GM21619 (cell line): ENCODE data around the gene VEGFA.

Source experiments
- ATAC-seq: cut with Tn5 transposase; IDR thresholded peaks from one replicate; pipeline ENCODE4 v1.9.1; 2021; ENCODE audit not compliant: unreplicated experiment

VEGFA gene

DNA sequence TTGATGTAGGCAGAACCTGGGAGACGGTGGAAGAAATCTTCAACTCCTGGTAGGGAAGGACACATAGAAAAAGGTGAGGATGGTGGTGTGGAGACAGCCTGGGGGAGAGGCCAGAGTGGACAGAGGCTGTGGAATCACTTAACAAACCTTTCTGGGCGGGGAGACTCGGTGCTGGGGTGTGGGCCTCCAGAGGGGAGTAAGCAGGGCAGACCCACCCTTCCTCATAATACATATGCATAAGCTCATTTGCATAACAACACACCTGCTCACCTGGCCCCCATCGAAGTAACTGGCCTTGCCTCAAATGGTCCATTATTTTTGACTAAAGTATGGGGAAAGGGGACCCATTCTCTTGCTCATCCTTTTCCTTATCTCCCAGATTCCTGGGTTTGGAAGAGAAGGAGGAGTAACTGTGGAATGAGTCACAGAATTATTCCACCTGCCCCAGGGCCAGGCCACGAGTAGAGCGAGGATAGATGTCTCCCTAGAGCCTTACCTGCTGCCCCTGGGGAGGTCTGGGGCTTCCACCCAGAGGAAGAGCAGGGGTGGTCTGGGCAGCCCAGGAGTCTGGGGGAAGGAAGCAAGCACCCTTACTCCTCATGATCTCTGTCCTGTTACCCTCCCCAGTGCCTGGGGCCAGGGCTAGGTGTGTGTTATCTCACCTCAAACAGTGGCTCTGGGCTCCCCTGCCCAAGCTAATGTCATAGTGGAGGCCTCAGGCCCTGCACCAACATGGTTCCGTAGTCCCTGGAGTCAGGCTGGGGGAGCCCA is 10.7 kb upstream of the VEGFA start:
- no peak for ATAC-seq

DNA sequence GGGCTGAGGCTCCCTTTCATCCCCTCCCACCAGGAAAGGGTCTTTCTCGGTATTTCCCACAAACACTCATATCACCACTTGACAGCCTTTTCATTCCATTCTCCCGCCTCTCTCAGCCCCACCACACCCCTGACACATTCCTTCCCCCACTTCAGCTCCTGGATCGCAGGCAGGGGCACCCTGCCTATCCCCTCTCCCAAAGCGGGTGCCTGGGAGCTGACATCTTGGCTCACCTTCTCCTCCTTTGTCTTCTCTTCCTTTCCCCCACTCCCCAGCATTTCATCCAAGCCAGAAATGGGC is 10.2 kb upstream of the VEGFA start:
- no peak for ATAC-seq

DNA sequence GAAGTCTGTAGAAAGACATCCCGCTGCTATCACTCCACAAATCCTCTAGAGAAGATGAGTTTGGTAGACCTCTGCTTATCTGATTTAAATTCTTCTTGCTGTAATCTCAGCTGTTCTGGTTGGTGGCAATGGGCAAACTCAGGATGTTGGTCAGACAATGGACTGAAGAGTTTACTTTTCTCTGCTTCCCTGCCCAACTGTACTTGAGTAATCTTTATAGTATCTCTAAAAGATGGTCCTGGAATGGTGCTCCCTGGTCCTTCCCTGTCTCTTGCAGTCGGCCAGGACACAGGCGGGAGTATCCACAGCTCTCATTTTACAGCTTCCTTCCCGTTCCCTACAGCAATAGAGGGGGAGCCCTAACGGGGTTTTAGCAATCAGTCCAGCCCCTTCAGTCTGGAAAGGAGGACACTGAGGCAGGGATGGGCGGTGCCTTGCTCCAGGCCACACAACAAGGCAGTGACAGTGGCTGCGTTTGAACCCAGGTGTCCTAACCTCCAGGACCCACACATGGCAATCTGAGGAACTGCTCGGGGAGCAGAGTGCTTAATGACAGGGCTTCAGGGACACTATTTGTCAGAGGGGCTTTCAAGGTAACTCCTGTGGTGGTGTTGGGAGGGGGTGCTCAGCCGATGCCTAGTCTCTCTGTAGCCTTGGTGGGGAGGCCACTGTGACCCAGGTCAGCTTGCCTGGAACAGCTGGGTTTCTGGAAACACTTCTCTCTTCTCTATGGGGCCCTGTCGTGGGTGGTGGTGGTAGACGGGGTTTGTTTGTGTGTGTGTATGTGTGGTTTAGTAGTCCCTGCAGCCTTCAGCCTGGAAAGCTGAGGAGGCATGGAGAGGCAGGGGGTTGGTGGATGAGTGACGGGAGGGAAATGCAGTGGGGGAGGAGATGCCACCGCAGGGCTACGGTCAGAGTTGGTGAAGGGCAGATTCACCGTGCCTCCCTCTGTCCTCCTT is 9.5 kb upstream of the VEGFA start:
- no peak for ATAC-seq

DNA sequence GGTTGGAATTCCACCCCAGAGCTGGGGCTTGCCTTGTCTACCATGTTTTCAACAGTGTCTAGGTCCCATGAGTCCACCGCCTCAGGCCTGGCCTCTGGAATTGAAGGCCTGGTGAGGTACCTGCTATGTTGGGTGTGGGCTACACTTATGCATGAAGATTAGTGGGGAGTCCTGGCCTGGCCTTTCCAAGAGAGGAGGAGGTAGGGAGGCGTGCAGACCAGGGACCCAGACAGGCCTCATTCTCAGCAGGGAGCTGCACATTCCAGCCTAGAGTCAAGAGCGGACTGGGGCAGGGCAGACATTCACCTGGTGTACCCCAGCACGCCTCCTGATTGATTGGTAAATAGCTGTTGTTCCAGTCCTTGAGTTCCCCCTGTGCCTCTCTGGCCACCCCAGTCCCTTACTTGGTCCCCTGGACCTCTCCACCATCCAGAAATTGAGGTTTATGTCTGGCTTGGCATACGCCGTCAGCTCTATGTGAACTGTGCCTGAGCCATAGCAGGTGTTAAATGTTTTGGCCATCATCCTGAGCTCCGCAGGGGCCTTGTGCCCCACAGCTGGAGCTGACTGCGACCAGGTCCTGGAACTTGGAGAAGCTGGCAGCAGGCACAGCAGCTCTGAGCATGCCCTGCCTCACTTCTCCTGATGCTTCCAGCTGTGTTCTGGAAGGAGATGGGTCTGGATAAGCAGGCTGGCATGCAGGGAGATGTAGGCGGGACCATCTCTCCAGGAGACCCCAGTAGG is 8.2 kb upstream of the VEGFA start:
- ATAC-seq, result no peak

DNA sequence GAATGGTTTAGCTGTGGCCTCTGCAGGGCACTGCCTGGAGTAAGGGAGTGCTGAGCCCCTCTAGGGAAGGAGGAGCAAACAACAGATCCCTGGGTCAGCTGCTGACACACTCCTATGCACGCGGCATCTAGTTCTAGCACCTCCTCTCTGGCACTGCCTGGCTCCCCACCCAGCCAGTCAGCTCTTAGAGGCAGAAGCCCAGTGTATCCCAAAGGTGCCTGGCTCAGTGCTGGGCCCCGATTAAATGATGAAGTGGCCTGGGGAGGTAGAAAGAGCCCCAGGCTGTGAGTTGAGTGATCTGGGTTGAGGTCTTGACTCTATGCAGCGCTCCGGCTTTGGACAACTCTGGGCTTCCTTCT is 7.6 kb upstream of the VEGFA start:
- ATAC-seq, result no peak

DNA sequence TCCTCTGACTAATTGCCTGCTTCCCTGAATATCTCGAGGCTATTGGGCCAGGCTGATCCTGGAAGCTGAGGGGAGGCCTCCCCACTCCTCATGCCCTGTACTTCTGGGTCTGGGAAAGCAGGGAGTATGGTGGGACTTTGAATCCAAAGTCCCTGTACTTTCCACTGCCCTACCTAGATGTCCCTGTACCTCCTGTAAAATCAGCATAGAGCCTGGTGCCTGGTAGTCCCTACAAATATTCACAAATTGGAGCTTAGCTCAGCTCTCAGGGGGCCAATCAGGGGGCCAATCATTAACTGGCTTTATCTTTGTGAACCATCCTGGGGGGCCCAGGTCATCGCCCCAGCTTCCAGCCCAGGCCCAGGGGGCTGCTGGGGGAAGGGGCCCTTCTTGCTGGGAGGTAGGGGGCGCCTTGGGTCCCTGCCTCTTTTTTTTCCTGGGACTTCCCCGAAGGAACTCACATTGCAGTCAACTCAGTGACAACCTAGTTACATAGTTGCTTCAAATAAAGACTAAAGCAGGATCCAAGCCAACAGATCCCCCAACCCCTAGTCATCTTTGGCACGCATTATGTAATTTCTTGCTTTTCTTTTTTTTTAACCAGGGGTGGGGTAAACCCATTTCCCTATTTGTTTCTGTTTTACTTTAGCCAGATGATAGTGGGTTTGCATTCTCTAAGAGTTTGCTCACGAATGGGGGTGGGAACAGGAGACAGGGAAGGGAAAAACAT is 6.9 kb upstream of the VEGFA start:
- no peak for ATAC-seq

DNA sequence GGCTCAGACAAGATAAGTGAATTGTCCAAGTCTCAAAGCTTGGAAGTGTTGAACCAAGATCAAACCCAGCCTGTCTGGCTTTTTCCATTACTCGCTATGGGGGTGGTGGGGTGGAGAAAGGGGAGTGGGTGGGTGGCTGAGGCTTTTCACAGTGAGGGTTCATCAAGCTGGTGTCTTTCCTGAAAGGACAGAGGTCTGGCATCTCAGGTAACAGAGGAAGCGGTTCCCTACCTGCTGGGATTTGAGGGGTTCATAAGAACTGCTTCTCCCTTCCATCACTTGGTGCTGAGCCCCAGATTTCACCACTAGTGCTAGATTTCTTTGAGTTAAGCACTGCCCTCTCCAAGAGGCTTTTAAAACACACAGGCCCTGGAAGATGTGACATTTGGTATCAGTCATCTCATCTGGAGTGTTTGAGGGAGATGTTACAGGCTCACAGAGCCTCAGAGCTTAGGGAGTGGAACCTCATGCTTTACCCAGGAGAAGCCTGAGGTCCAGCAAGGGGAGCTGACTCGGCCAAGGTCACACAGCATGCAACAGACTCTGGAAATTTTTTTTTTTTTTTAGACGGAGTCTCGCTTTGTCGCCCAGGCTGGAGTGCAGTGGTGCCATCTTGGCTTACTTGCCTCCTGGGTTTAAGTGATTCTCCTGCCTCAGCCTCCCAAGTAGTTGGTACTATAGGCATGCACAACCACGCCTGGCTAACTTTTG is 6.0 kb upstream of the VEGFA start:
- ATAC-seq, result no peak

DNA sequence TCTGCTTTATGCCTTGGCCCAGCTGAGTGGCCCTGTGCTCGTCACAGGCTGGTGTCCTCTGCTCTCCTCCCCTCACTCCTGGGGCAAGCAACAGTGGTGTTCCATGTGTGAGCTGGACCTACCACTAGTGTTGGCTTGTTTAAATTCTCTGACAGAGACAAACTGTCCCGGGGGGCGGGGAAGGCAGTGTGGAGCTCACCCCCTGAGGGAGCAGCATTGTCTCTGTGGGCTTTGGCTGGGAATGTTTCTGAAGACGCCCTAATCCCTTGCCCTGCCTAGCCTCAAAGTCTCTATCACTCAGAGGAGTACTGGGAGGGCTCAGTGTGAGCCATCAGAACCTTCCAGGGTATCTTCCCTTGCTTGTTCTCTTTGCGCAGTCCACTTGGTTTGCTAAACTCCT is 5.2 kb upstream of the VEGFA start:
- ATAC-seq, result no peak

DNA sequence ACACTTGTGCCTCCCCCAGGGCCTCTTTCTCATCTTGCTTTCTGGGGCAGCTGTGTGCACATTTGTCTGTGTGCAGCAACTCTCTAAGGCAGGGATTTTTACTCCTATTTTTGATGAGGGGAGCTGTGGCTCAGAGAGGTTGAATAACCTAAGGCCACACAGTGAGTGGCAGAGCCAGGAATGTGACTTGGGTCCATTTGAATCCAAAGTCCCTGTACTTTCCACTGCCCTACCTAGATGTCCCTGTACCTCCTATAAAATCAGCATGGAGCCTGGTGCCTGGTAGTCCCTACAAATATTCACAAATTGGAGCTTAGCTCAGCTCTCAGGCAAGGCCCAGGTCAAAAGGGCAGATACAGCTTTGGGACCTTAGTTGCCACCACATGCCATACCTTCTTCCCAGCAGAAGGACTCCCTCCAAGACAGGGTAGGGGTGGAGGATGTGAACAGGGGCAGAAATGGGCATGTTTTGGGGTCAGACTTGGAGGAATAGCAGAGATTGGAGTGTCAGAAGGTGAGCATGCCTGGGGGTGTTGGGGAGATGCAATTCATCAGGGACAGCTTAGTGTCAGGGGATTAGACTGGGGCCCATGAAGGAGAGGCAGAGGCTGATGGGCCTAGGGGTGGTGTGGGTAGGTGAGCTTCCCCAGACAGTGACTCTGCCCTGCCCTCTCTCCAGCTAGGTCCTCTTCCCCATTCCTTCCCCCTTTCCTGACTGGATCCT is 4.1 kb upstream of the VEGFA start:
- no peak for ATAC-seq

DNA sequence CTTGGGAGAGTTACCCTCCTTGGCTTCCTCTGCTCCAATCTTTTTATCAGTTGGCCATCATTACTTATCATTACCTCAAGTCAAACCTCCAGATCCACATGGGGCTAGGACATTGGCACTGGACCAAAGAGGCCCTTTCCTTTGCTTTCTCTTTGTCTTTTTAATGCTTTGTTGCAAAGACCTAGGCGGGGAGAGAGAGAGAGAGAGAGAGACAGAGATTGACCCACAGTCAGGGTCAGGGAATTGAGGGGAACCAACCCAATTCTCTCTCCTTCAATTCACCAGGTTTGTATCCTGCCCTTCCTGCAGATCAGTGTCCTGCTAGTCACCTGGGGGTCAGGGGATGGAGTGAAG is 3.5 kb upstream of the VEGFA start:
- no peak for ATAC-seq

DNA sequence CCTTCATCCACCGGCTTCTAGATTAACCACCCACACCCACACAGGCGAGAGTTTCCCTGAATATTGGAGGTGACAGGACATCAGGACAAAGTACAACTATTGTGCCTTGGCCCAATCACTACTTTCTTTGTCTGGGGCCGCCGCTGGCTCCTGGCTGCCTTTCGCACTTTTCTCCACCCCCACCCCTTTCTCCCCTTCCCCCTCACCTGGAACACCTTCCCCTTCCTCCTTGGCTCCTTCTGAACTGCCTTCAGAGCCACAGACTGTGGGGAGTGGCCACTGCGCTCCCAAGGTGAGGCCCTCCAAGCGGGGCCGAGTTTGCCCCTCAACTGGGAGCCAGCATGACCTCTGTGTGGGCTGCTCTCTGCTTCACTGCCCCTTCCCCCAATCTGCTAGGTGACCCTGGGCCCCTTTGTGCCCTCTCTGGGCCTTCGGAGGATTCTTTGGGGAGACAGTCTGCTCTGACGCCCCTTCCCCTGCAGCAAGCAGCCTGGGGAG is 3.0 kb upstream of the VEGFA start:
- ATAC-seq, result no peak

DNA sequence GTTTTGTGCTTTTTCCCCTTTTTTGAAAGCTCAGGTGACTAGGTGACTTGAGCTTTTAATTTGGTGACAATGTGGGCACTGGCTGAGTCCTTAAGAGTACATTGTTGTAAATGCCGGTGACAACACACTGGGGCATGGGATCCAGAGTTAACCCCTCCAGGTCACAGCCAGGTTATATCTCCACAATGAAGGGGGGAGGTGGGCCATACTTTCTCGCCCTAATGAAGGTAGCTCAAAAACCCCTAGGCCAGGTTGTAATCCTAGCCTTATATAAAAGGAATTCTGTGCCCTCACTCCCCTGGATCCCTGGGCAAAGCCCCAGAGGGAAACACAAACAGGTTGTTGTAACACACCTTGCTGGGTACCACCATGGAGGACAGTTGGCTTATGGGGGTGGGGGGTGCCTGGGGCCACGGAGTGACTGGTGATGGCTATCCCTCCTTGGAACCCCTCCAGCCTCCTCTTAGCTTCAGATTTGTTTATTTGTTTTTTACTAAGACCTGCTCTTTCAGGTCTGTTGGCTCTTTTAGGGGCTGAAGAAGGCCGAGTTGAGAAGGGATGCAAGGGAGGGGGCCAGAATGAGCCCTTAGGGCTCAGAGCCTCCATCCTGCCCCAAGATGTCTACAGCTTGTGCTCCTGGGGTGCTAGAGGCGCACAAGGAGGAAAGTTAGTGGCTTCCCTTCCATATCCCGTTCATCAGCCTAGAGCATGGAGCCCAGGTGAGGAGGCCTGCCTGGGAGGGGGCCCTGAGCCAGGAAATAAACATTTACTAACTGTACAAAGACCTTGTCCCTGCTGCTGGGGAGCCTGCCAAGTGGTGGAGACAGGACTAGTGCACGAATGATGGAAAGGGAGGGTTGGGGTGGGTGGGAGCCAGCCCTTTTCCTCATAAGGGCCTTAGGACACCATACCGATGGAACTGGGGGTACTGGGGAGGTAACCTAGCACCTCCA is 2.2 kb upstream of the VEGFA start:
- no peak for ATAC-seq

DNA sequence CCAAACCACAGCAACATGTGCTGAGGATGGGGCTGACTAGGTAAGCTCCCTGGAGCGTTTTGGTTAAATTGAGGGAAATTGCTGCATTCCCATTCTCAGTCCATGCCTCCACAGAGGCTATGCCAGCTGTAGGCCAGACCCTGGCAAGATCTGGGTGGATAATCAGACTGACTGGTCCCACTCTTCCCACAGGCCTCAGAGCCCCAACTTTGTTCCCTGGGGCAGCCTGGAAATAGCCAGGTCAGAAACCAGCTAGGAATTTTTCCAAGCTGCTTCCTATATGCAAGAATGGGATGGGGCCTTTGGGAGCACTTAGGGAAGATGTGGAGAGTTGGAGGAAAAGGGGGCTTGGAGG is 1.5 kb upstream of the VEGFA start:
- ATAC-seq, result no peak

DNA sequence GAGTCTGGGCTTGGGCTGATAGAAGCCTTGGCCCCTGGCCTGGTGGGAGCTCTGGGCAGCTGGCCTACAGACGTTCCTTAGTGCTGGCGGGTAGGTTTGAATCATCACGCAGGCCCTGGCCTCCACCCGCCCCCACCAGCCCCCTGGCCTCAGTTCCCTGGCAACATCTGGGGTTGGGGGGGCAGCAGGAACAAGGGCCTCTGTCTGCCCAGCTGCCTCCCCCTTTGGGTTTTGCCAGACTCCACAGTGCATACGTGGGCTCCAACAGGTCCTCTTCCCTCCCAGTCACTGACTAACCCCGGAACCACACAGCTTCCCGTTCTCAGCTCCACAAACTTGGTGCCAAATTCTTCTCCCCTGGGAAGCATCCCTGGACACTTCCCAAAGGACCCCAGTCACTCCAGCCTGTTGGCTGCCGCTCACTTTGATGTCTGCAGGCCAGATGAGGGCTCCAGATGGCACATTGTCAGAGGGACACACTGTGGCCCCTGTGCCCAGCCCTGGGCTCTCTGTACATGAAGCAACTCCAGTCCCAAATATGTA is 957 bp upstream of the VEGFA start:
- no peak for ATAC-seq

DNA sequence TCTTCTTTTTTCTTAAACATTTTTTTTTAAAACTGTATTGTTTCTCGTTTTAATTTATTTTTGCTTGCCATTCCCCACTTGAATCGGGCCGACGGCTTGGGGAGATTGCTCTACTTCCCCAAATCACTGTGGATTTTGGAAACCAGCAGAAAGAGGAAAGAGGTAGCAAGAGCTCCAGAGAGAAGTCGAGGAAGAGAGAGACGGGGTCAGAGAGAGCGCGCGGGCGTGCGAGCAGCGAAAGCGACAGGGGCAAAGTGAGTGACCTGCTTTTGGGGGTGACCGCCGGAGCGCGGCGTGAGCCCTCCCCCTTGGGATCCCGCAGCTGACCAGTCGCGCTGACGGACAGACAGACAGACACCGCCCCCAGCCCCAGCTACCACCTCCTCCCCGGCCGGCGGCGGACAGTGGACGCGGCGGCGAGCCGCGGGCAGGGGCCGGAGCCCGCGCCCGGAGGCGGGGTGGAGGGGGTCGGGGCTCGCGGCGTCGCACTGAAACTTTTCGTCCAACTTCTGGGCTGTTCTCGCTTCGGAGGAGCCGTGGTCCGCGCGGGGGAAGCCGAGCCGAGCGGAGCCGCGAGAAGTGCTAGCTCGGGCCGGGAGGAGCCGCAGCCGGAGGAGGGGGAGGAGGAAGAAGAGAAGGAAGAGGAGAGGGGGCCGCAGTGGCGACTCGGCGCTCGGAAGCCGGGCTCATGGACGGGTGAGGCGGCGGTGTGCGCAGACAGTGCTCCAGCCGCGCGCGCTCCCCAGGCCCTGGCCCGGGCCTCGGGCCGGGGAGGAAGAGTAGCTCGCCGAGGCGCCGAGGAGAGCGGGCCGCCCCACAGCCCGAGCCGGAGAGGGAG is 580 bp downstream of the VEGFA start:
- no peak for ATAC-seq

DNA sequence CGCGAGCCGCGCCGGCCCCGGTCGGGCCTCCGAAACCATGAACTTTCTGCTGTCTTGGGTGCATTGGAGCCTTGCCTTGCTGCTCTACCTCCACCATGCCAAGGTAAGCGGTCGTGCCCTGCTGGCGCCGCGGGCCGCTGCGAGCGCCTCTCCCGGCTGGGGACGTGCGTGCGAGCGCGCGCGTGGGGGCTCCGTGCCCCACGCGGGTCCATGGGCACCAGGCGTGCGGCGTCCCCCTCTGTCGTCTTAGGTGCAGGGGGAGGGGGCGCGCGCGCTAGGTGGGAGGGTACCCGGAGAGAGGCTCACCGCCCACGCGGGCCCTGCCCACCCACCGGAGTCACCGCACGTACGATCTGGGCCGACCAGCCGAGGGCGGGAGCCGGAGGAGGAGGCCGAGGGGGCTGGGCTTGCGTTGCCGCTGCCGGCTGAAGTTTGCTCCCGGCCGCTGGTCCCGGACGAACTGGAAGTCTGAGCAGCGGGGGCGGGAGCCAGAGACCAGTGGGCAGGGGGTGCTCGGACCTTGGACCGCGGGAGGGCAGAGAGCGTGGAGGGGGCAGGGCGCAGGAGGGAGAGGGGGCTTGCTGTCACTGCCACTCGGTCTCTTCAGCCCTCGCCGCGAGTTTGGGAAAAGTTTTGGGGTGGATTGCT is 1.3 kb downstream of the VEGFA start:
- ATAC-seq, result no peak
